ENCODE measurements around the gene C5orf34. TPM values are rescaled to one million over a fixed set of nuclear protein-coding genes. Genes with fewer than 3 reads are reported as not detected.

The C5orf34 gene
- total and polyA plus RNA-seq, 9 of the 15 experiments (the other 6 are each of a cell fraction or from before 2014, with no cell fraction given) = 13.2 to 32.6 (median 20.7) TPM

DNA sequence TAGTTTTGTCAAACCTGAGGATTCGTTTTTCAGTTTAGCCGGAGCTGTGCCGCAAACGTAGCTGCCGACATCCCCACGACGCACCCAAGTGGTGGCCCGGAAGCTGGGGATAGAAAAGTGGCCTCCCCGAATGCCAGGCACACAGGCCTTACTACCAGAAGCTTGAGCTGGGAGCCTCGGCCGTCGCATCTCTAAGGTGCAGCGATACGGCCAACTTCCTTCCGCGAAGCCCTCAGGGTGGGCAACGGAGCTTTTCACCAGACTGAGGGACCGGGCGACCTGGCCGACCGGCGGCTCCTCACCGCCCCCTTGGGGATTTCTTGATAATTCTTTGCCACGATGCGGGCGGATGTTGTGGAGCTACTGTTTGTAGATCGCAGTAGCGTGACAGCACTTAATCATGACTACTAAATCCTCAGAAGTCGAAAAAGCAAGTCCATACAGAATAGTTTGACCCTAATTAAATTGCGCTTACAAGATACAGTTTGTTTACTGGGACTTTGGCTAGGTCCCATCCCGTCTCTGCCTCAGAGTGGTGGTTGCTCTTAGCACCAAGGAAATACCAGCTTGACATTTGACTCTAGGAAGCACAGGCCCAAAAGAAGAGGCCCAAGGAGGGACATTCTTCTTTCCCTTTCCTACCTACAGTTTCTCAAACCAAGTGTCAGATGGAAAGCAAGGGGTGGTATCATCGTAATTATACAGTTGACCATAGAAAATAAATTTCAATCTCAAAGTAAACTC, 30.7 kb downstream of the C5orf34 start (continued):
- TF ChIP-seq, protein P1, sequence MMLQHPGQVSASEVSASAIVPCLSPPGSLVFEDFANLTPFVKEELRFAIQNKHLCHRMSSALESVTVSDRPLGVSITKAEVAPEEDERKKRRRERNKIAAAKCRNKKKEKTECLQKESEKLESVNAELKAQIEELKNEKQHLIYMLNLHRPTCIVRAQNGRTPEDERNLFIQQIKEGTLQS (IDR thresholded peaks at IDR 0.05) = no peak
- TF ChIP-seq, protein P1 (CRISPR knock-in tag; conservative IDR thresholded peaks at IDR 0.05) = peak; percentile 85
- TF ChIP-seq BRF2 (IDR thresholded peaks at IDR 0.05; ENCODE audit: borderline replicate concordance, insufficient read depth, insufficient read length) = no peak
- TF ChIP-seq ZNF41 (CRISPR knock-in tag; conservative IDR thresholded peaks at IDR 0.05) = no peak
- TF ChIP-seq HNRNPL (IDR thresholded peaks at IDR 0.05; ENCODE audit: low read depth, low read length) = no peak
- TF ChIP-seq OTX1 (CRISPR knock-in tag; IDR thresholded peaks at IDR 0.05) = no peak
- peak; percentile 54; the same call in 1 of the 2 replicates for TF ChIP-seq ATF7 (IDR thresholded peaks at IDR 0.05)
- TF ChIP-seq ELF1 (tag; IDR thresholded peaks at IDR 0.05) = peak; percentile 79
- TF ChIP-seq, protein P2, sequence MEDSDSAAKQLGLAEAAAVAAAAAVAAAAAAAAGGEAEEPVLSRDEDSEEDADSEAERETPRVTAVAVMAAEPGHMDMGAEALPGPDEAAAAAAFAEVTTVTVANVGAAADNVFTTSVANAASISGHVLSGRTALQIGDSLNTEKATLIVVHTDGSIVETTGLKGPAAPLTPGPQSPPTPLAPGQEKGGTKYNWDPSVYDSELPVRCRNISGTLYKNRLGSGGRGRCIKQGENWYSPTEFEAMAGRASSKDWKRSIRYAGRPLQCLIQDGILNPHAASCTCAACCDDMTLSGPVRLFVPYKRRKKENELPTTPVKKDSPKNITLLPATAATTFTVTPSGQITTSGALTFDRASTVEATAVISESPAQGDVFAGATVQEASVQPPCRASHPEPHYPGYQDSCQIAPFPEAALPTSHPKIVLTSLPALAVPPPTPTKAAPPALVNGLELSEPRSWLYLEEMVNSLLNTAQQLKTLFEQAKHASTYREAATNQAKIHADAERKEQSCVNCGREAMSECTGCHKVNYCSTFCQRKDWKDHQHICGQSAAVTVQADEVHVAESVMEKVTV (CRISPR knock-in tag; IDR thresholded peaks at IDR 0.05) = peak; percentile 6; the same call in 1 of the 2 replicates
- TF ChIP-seq ZNF140 (CRISPR knock-in tag; IDR thresholded peaks at IDR 0.05) = no peak
- TF ChIP-seq FOSL1 (tag; conservative IDR thresholded peaks at IDR 0.05) = peak; percentile 20; the same call in 1 of the 2 replicates
- 0 out of 2 replicates have a peak, but pooled peaks have one; percentile 39 for TF ChIP-seq ZKSCAN8 (CRISPR knock-in tag; IDR thresholded peaks at IDR 0.05)
- TF ChIP-seq TEAD2 (tag; IDR thresholded peaks at IDR 0.05) = no peak
- TF ChIP-seq TAF15 (IDR thresholded peaks at IDR 0.05; ENCODE audit: low read depth, low read length) = no peak
- TF ChIP-seq POLR3A (IDR thresholded peaks at IDR 0.05; ENCODE audit: borderline replicate concordance, extremely low read depth, insufficient read depth, insufficient read length) = no peak
- TF ChIP-seq, protein P3, sequence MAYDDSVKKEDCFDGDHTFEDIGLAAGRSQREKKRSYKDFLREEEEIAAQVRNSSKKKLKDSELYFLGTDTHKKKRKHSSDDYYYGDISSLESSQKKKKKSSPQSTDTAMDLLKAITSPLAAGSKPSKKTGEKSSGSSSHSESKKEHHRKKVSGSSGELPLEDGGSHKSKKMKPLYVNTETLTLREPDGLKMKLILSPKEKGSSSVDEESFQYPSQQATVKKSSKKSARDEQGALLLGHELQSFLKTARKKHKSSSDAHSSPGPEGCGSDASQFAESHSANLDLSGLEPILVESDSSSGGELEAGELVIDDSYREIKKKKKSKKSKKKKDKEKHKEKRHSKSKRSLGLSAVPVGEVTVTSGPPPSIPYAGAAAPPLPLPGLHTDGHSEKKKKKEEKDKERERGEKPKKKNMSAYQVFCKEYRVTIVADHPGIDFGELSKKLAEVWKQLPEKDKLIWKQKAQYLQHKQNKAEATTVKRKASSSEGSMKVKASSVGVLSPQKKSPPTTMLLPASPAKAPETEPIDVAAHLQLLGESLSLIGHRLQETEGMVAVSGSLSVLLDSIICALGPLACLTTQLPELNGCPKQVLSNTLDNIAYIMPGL (CRISPR knock-in tag; IDR thresholded peaks at IDR 0.05) = peak; percentile 69; the same call in 1 of the 2 replicates
- TF ChIP-seq SMARCE1 (IDR thresholded peaks at IDR 0.05) = 0 out of 2 replicates have a peak, but pooled peaks have one; percentile 28
- TF ChIP-seq, protein P4, sequence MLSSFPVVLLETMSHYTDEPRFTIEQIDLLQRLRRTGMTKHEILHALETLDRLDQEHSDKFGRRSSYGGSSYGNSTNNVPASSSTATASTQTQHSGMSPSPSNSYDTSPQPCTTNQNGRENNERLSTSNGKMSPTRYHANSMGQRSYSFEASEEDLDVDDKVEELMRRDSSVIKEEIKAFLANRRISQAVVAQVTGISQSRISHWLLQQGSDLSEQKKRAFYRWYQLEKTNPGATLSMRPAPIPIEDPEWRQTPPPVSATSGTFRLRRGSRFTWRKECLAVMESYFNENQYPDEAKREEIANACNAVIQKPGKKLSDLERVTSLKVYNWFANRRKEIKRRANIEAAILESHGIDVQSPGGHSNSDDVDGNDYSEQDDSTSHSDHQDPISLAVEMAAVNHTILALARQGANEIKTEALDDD (IDR thresholded peaks at IDR 0.05) = no peak
- TF ChIP-seq COPS2 (conservative IDR thresholded peaks at IDR 0.05) = no peak
- peak in 1 of 2 experiments; percentile 72; a peak in 1 of 4 replicates for TF ChIP-seq SIN3A (IDR thresholded peaks at IDR 0.05; ENCODE audit: borderline replicate concordance in 2 of 2, control insufficient read depth in 1 of 2, low read depth in 2 of 2, low read length in 2 of 2)
- no peak for TF ChIP-seq RBM34 (IDR thresholded peaks at IDR 0.05; ENCODE audit: borderline replicate concordance, insufficient read depth, low read length)
- TF ChIP-seq MCM3 (IDR thresholded peaks at IDR 0.05) = no peak

Data from K562 (cell line).